Stimulated activated CD4-positive, alpha-beta T cell treated with anti-CD3 and anti-CD28 coated beads, Interleukin-4, amount 100 ng/mL, for 48 hours (primary cell): ENCODE results near the gene PCDHA8.
"Not testable (repeated sequence)": the region's sequence is repeated elsewhere in the genome, so short reads cannot be mapped to it uniquely, and the experiment has no call there.

Source experiments
- DNase-seq, 2 donors: peaks; one replicate each; pipeline ENCODE4 v3.0.0-alpha.2; 2020; ENCODE audit warnings: low read depth in 2 of 2

PCDHA8 gene

DNA sequence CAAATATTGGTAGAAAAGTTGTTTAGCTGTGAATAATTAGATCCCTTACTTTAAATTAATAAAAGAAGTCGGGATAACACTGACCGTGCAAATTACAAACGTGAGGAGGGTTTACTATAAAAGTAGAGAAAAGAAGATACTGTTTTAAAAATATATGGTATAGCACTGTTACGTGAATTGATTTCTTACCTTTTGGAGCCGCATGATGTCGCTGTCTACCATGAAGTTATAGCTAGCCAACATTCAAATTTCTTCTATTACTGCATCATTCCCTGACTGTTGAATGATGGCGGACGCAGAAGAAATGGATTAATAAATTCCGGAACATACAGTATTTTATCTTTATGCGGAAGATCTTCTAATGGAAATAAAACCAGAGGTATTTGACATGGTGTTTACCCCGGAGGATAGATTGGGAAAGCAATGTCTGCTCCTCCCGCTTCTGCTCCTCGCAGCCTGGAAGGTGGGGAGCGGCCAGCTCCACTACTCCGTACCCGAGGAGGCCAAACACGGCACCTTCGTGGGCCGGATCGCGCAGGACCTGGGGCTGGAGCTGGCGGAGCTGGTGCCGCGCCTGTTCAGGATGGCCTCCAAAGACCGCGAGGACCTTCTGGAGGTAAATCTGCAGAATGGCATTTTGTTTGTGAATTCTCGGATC lies 13.2 kb upstream of the PCDHA8 start, which contains the start of gene PCDHA6:
PCDHA6 (plus strand) TSS at position 257 of the 658 bp plus-strand sequence; CDS start at position 389, 132 bp downstream.
- no peak for DNase-seq

- DNase-seq: no peak
These were observed 12.6 kb upstream of the PCDHA8 start for GRCh38 chr5:140828362-140828737.

- DNase-seq: not testable (repeated sequence)
These were observed 11.2 kb upstream of the PCDHA8 start for GRCh38 chr5:140829511-140830501.

GRCh38 chr5:140833993-140834392 lies 7.0 kb upstream of the PCDHA8 start, which contains the start of gene PCDHA7:
TSS of gene PCDHA7 (plus strand) at chr5:140834269. CDS start at chr5:140834384, 115 bp downstream.
- no peak for DNase-seq

DNA sequence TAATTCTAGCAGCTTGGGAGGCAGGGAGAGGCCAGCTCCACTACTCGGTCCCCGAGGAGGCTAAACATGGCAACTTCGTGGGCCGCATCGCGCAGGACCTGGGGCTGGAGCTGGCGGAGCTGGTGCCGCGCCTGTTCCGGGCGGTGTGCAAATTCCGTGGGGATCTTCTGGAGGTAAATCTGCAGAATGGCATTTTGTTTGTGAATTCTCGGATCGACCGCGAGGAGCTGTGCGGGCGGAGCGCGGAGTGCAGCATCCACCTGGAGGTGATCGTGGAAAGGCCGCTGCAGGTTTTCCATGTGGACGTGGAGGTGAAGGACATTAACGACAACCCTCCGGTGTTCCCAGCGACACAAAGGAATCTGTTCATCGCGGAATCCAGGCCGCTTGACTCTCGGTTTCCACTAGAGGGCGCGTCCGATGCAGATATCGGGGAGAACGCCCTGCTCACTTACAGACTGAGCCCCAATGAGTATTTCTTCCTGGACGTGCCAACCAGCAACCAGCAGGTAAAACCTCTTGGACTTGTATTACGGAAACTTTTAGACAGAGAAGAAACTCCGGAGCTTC lies 6.5 kb upstream of the PCDHA8 start:
- DNase-seq: not testable (repeated sequence)

GRCh38 chr5:140835622-140836510 lies 5.1 kb upstream of the PCDHA8 start:
- DNase-seq: no peak

GRCh38 chr5:140842798-140843733 lies 2.1 kb downstream of the PCDHA8 start:
- no peak for DNase-seq

GRCh38 chr5:140848139-140849102 lies 7.4 kb downstream of the PCDHA8 start, which contains the start of gene PCDHA9:
TSS of gene PCDHA9 (plus strand) at chr5:140848382. CDS start at chr5:140848496, 114 bp downstream.
- not testable (repeated sequence) for DNase-seq

- DNase-seq: not testable (repeated sequence)
These were observed 9.0 kb downstream of the PCDHA8 start for GRCh38 chr5:140849831-140850634.

- DNase-seq: no peak
These were observed 15.0 kb downstream of the PCDHA8 start, which contains the start of gene PCDHA10 for GRCh38 chr5:140855772-140856674. TSS of gene PCDHA10 (plus strand) at chr5:140855897. CDS start at chr5:140856049, 152 bp downstream.

DNA sequence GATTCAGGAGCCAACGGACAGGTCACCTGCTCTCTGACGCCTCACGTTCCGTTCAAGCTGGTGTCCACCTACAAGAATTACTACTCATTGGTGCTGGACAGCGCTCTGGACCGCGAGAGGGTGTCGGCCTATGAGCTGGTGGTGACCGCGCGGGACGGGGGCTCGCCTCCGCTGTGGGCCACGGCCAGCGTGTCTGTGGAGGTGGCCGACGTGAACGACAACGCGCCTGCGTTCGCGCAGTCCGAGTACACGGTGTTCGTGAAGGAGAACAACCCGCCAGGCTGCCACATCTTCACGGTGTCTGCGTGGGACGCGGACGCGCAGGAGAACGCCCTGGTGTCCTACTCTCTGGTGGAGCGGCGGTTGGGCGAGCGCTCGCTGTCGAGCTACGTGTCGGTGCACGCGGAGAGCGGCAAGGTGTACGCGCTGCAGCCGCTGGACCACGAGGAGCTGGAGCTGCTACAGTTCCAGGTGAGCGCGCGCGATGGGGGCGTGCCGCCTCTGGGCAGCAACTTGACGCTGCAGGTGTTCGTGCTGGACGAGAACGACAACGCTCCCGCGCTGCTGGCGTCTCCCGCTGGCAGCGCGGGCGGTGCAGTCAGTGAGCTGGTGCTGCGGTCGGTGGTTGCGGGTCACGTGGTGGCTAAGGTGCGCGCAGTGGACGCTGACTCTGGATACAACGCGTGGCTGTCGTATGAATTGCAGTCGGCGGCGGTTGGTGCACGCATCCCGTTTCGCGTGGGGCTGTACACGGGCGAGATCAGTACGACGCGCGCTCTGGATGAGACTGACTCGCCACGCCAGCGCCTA lies 16.4 kb downstream of the PCDHA8 start:
- no peak for DNase-seq

DNA sequence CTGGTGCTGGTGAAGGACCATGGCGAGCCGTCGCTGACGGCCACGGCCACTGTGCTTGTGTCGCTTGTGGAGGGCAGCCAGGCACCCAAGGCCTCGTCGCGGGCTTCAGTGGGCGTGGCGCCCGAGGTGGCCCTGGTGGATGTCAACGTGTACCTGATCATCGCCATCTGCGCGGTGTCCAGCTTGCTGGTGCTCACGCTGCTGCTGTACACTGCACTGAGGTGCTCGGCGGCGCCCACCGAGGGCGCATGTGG lies 16.9 kb downstream of the PCDHA8 start:
- DNase-seq: no peak

GRCh38 chr5:140862441-140863295 lies 21.7 kb downstream of the PCDHA8 start:
- DNase-seq: no peak

DNA sequence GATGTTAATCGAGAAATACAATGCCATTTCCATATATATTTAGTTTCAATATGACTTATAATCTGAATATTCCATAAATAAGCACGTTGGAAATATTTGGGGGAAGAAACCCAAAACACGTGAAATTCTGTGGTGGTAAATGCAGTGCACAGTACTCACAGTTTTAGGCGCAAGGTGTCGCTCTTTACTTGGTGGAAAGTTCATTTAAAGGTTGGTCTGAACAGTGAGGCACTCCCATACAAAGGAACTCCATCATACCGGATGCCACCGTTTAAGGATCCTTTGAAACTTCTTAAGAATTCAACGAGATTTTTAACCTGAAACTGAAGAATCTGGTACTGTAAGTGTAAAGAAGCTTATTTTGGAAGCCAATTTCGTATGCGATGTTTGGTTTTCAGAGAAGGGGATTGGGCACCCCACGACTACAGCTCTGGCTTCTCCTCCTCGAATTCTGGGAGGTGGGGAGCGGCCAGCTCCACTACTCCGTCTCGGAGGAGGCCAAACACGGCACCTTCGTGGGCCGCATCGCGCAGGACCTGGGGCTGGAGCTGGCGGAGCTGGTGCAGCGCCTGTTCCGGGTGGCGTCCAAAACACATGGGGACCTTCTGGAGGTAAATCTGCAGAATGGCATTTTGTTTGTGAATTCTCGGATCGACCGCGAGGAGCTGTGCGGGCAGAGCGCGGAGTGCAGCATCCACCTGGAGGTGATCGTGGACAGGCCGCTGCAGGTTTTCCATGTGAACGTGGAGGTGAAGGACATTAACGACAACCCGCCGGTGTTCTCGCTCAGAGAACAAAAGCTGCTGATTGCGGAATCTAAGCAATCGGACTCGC lies 28.0 kb downstream of the PCDHA8 start, which contains the start of gene PCDHA11:
PCDHA11 (plus strand) TSS at position 237 of the 834 bp plus-strand sequence; CDS start at position 384, 147 bp downstream.
- DNase-seq: no peak
